Keratinocyte (primary cell): Measurements from ENCODE around the gene RNF144B. TPM values are rescaled to one million over a fixed set of nuclear protein-coding genes. Genes with fewer than 3 reads are reported as not detected.

Experiments used
- DNase-seq: peaks from one replicate; pipeline ENCODE4 v3.0.0-alpha.2; 2011; ENCODE audit warnings: low read depth, missing footprints, low spot score
- FAIRE-seq: peaks from 2 replicates; lab custom pipeline; 2011; peaks lifted over from hg19 to GRCh38; lab: Jason Lieb, UNC
- H2AFZ ChIP-seq: 2 replicates; pipeline ENCODE4 v1.6.0; 2012; ENCODE audit warnings: low read length, control low read depth, inconsistent platforms; ENCODE audit not compliant: control insufficient read depth
- H3K27ac ChIP-seq: 2 replicates; pipeline ENCODE4 v1.5.1; 2011; ENCODE audit warnings: low read length; ENCODE audit not compliant: control insufficient read depth, insufficient read depth
- H3K27me3 ChIP-seq: 3 replicates; pipeline ENCODE4 v1.6.0; 2011; ENCODE audit warnings: low read length; ENCODE audit not compliant: control insufficient read depth, insufficient read depth; ENCODE audit errors: extremely low read depth
- H3K36me3 ChIP-seq, 2 experiments: 2 replicates in 1 of 2; 3 replicates in 1 of 2; pipeline ENCODE4 v1.5.1; 2011; ENCODE audit warnings: low read length in 2 of 2, mild to moderate bottlenecking in 1 of 2; ENCODE audit not compliant: control insufficient read depth in 2 of 2, insufficient read depth in 2 of 2; ENCODE audit errors: extremely low read depth in 1 of 2
- H3K4me1 ChIP-seq: 3 replicates; pipeline ENCODE4 v1.5.1; 2011; ENCODE audit warnings: low read length; ENCODE audit not compliant: control insufficient read depth, insufficient read depth; ENCODE audit errors: extremely low read depth
- H3K4me2 ChIP-seq: 3 replicates; pipeline ENCODE4 v1.6.0; 2011; ENCODE audit warnings: low read depth, low read length; ENCODE audit not compliant: control insufficient read depth, insufficient read depth; ENCODE audit errors: extremely low read depth
- H3K4me3 ChIP-seq, 3 experiments: fragments of 200-600 bp in 1 of 3; sonication (generic) in 1 of 3; 2 replicates in 2 of 3; 3 replicates in 1 of 3; pipeline ENCODE4 v1.5.1; 2011 to 2016; ENCODE audit warnings: low read length in 3 of 3, mild to moderate bottlenecking in 3 of 3, control low read depth in 2 of 3, inconsistent platforms in 1 of 3, low read depth in 1 of 3, mixed read lengths in 1 of 3, mixed run types in 1 of 3, moderate library complexity in 1 of 3; ENCODE audit not compliant: control insufficient read depth in 2 of 3, insufficient read depth in 2 of 3; ENCODE audit errors: extremely low read depth in 1 of 3
- H3K79me2 ChIP-seq: 2 replicates; pipeline ENCODE4 v1.6.0; 2012; ENCODE audit warnings: low read length; ENCODE audit not compliant: control insufficient read depth, insufficient read depth
- H3K9ac ChIP-seq: 3 replicates; pipeline ENCODE4 v1.6.0; 2011; ENCODE audit warnings: low read length; ENCODE audit not compliant: control insufficient read depth, insufficient read depth; ENCODE audit errors: extremely low read depth
- H3K9me1 ChIP-seq: 3 replicates; pipeline ENCODE4 v1.6.0; 2011; ENCODE audit warnings: low read length; ENCODE audit not compliant: control insufficient read depth, insufficient read depth; ENCODE audit errors: extremely low read depth
- H3K9me3 ChIP-seq: 2 replicates; pipeline ENCODE4 v1.5.1; 2012; ENCODE audit warnings: low read depth, low read length; ENCODE audit not compliant: control insufficient read depth
- H4K20me1 ChIP-seq: 3 replicates; pipeline ENCODE4 v1.6.0; 2011; ENCODE audit warnings: low read length; ENCODE audit not compliant: control insufficient read depth, insufficient read depth; ENCODE audit errors: extremely low read depth
- CTCF ChIP-seq, 3 experiments: IDR thresholded peaks in 1 of 3; conservative IDR thresholded peaks in 1 of 3; optimal IDR thresholded peaks in 1 of 3; 2 replicates in 2 of 3; 3 replicates in 1 of 3; pipeline versions ENCODE3 to v1.5.1; 2011; ENCODE audit warnings: low read length in 3 of 3, mild to moderate bottlenecking in 3 of 3, moderate library complexity in 2 of 3, control low read depth in 1 of 3, inconsistent platforms in 1 of 3; ENCODE audit not compliant: insufficient read depth in 2 of 3; ENCODE audit errors: extremely low read depth in 1 of 3
- EZH2 ChIP-seq: IDR thresholded peaks from one replicate; pipeline ENCODE4 v1.6.1; 2012; ENCODE audit warnings: inconsistent platforms, mild to moderate bottlenecking, low read length, moderate library complexity
- dilution Hi-C: fragments of 300-500 bp; cut with MboI; formaldehyde crosslinking; loops from one replicate; pipeline ENCODE4 v1.7.0; 2020; ENCODE audit warnings: low sequenced_read_pairs; ENCODE audit not compliant: extremely low pct_ligation_motif_present
- polyA plus RNA-seq, 5 experiments: library from polyadenylated mRNA; depleted of rRNA in 3 of 5; stranded (reverse) in 3 of 5; stranded (forward) in 1 of 5; unstranded in 1 of 5; fragments of >200 nt; gene quantifications; 1 replicate in 1 of 5; 2 replicates in 3 of 5; 3 replicates in 1 of 5; pipeline versions ENCODE4 v1.2.1 to v1.2.3, GENCODE V29; 2011 to 2012; ENCODE audit warnings: missing spikeins in 2 of 5, low read depth in 1 of 5, low replicate concordance in 1 of 5

Gene RNF144B
- polyA plus RNA-seq, 1 donor (not counting 4 experiments of a cell fraction or from before 2014, with no cell fraction given) = 9.0 TPM

- Histone ChIP-seq H3K27me3 (no peaks in the 10 kb centered on the region), H3K4me3 (no peak overlapping the region), H3K79me2 (peaks cover 21% of the 10 kb centered on the region), H3K27ac (no peak overlapping the region), H3K36me3 (peaks cover 3% of the 10 kb centered on the region in 2 experiments), H3K9ac (no peak overlapping the region), H4K20me1 (no peaks in the 10 kb centered on the region), H3K4me2 (no peak overlapping the region), H2AFZ (no peak overlapping the region), H3K9me1 (no peaks in the 10 kb centered on the region), H3K9me3 (no peaks in the 10 kb centered on the region), H3K4me1 (peaks cover 19% of the 10 kb centered on the region)
- dilution Hi-C loops = no loop called here
- no peak for TF ChIP-seq CTCF (optimal IDR thresholded peaks at IDR 0.05 in 1 of 3, IDR thresholded peaks at IDR 0.05 in 1 of 3, conservative IDR thresholded peaks at IDR 0.05 in 1 of 3; ENCODE audit: extremely low read depth in 1 of 3, insufficient read depth in 2 of 3, low read length in 3 of 3)
- no peak for TF ChIP-seq EZH2
- no peak for DNase-seq
- no peak for FAIRE-seq
Observed at GRCh38 chr6:18425218-18425617, 38.1 kb downstream of the RNF144B start.

- Histone ChIP-seq H4K20me1 (no peaks in the 10 kb centered on the region), H3K4me3 (no peak overlapping the region), H3K79me2 (peaks cover 15% of the 10 kb centered on the region), H2AFZ (no peak overlapping the region), H3K9me3 (no peaks in the 10 kb centered on the region), H3K9ac (no peak overlapping the region), H3K4me2 (peak overlapping the region; percentile 42), H3K27me3 (no peaks in the 10 kb centered on the region), H3K4me1 (peaks cover 27% of the 10 kb centered on the region), H3K36me3 (peaks cover 3 to 6% of the 10 kb centered on the region in 2 experiments), H3K9me1 (no peaks in the 10 kb centered on the region), H3K27ac (no peak overlapping the region)
- TF ChIP-seq EZH2 = no peak
- TF ChIP-seq CTCF (optimal IDR thresholded peaks at IDR 0.05 in 1 of 3, IDR thresholded peaks at IDR 0.05 in 1 of 3, conservative IDR thresholded peaks at IDR 0.05 in 1 of 3; ENCODE audit: extremely low read depth in 1 of 3, insufficient read depth in 2 of 3, low read length in 3 of 3) = no peak
- DNase-seq = no peak
- dilution Hi-C loops = no loop called here
- peak; percentile 60 for FAIRE-seq
Observed at GRCh38 chr6:18427296-18427695, 40.1 kb downstream of the RNF144B start.
